Fibroblast of upper back skin (primary cell): ENCODE data around the gene ARHGEF28.

Source experiments
- DNase-seq: peaks from one replicate; pipeline ENCODE4 v3.0.0-alpha.2; 2013

Gene ARHGEF28

DNA sequence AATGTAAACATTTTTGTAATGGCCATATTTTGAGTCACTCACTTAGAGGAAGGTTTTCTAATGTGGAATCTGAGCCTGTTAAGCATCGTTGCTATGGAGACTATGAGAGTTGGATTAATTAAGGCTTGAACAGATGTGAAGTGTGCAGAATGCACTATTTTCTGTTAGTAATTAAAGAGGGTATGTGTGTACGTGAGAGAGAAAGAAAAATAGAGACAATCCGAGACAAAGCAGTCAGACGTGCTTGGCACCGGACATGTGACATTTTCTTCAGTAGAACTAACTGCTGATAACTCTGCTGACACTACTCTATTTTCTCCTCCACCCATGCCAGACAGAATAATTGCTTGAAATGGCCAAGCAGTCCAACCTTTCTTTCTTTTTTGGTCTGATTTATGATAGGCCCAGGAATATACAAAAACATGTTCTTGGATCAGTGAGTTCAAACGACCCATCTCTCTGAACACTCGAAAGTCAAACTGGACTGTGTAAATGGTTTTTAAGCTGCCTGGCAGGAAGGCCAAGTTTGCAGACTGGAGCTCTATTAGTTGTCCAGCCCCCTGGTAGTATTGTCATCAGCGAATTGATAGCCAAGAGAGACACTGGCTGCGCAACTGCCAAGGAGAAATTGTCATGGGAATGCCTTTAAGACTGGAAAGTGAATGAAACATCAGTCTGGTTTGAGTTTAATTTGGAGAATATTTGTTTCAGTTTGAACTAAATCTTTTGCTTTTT lies 322.1 kb downstream of the ARHGEF28 start:
- peak; percentile 65 for DNase-seq

DNA sequence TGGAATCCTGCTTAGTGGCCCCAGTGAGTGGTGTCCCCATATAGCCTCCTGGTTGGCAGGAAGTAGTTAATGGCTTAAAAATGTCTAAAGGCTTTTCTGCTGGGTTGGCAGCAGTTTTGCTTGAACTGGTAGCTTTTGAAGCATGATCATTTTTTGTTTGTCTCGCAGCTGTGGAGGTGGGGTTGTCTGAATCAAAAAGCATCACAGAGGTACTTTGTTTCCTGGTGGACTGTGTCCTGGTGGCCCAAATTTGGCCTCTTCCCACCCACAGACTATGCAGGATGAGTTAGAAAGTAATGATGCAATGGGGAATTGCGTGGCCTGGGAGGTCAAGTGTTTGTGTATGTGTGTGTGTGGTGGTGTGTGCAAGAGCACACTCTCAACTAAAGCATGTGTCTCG lies 322.7 kb downstream of the ARHGEF28 start:
- peak; percentile 42 for DNase-seq

GRCh38 chr5:73950441-73950873 lies 324.5 kb downstream of the ARHGEF28 start:
- peak; percentile 60 for DNase-seq

GRCh38 chr5:73950912-73951430 lies 325.0 kb downstream of the ARHGEF28 start:
- no peak for DNase-seq

DNA sequence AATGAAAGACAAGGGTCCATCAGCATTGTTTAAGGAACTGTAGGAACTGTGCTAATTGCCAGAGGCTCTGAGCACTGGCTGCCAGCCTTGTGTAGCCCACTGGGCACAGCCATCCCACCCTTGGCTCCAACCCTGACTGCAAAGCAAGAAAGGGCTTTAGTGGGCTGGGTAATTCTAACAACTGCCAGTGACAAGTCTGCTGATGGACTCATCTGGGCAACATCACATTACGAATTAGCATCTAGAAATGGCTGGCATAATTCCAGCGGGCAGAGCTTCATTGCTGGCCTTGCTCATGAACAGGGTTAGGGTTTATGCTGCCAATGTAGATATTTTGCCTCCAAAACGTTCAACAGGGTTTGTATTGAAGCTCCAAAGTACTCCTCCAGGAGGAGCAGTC lies 326.9 kb downstream of the ARHGEF28 start:
- DNase-seq, result no peak

- DNase-seq, result no peak
Observed at GRCh38 chr5:73954381-73954780, 328.4 kb downstream of the ARHGEF28 start.

DNA sequence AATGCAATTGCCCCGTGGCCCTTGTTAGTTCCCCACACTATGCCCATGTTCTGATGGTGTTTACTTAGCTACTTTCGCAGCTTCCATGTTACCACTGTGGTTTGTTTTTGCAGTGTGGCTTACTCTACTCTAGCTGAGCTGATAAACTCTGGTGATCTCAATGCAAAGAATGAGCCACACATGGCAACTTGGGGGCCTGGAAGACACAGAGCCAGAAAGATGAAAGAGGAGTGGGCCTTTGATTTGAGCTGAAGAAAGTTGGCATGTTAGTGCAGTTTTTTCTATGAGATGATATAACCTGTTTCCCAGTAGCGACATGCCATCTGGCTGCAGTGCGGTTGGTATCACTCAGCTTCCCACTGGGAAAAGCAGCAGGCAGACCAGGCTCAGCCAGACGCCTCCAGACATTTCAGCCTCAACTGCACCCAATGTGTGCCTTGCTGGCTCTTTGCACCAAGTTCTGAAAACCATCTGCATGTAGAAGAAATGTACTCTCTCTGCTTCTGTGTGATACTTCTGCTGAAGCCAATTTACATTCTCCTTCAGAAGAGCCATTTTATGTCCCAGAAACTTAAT lies 329.4 kb downstream of the ARHGEF28 start:
- DNase-seq, result no peak

DNA sequence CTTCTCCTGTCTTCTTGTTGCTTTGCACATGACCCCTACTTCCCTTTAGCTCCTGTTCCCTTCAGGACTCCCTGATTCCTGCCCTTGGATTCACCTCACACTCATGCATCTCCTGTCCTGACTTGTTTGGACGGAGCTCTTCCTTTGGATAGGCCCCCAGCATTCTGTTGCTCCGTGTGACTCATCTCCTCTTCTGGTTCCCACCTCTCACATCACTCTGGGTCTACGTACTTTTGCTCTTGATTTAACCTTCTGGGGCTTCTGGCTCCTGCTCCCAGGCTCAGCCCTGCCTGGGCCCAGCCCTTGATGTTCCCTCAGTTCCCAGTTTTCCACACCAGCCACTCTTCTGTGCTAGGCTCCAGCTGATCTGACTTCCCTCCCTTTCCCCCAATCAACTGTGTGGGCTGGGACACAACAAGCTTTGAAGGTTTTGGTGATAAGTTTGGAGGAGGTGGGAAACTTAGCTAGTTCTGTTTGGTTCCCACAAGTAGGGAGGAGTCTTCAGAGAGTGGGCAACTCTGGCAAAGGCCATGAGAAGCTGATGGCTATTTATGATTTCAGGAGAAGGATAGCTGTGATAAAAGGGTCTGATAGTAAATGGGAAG lies 331.5 kb downstream of the ARHGEF28 start:
- DNase-seq, result no peak

- no peak for DNase-seq
Observed at GRCh38 chr5:73958037-73958436, 332.0 kb downstream of the ARHGEF28 start.

GRCh38 chr5:73960023-73960422 lies 334.0 kb downstream of the ARHGEF28 start:
- DNase-seq, result no peak

GRCh38 chr5:73960426-73960825 lies 334.4 kb downstream of the ARHGEF28 start:
- no peak for DNase-seq

DNA sequence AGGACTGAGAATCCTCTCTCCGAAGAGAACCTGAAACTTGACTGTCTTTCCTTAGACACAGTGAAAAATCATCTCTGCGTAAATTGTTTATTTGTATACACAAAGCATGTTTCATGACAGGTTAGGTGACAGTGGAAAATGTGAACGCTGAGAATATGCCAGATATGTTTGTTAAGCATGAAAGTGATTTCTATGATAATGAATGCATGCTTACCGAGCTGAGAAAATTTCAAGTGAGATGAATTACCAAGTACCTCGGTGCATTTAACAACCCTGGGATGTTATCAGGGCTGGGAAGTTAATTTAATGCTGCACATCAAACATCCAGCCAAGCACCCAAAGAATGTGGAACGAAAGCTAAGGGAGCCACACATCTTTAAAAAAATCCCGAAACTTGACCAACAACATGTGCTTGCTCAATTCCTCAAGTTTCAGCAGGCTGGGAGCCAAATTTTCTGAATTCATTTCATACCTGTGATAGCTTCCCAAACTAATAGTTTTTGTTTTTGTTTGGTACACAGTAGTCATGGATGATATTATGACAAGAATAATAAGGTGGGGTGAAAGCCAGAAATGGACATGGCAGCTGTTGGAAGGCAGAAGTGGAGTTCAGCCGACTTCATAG lies 336.9 kb downstream of the ARHGEF28 start:
- DNase-seq, result peak; percentile 73

GRCh38 chr5:73964352-73964865 lies 338.4 kb downstream of the ARHGEF28 start:
- no peak for DNase-seq

- no peak for DNase-seq
Observed at GRCh38 chr5:73966451-73966850, 340.5 kb downstream of the ARHGEF28 start.

GRCh38 chr5:73967347-73967746 lies 341.4 kb downstream of the ARHGEF28 start:
- no peak for DNase-seq

DNA sequence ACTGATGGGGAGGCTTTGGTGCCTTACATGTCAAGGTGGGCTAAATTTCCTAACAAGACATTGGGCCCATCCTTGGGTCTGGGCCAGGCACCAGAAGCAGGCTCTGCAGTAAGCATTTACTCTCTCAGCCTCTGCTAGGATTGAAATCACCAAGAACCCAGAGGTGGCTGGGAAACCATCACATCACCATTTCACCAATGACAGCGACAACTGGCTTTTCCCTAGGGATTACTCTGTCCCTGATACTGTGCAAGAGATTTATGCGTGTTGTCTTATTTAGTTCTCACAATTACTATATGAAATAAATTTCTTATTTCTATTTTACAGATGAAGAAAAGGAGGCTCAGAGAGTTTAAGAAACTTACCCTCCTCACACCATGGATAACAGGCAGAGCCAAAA lies 342.2 kb downstream of the ARHGEF28 start:
- no peak for DNase-seq

DNA sequence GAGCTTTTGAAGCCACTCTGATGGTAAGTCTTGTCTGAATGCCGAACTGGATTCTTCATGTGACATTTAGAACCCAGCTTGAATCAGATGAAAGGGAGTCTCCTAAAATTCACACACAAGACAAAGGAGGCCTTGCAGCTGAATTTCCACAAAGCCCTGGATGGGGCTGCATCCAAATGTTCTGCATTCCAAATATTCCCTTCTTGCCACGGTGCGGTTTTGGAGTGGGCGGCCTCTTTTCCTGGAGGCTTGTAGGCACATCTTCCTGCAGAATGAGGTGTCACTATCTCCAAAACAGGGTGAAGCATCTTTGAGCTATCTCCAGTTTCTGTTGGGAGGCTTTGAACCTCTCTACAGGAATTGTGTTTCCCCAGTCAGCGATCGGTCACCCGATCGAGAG lies 342.7 kb downstream of the ARHGEF28 start:
- DNase-seq, result peak; percentile 53

- no peak for DNase-seq
Observed at GRCh38 chr5:73969195-73970036, 343.4 kb downstream of the ARHGEF28 start.

DNA sequence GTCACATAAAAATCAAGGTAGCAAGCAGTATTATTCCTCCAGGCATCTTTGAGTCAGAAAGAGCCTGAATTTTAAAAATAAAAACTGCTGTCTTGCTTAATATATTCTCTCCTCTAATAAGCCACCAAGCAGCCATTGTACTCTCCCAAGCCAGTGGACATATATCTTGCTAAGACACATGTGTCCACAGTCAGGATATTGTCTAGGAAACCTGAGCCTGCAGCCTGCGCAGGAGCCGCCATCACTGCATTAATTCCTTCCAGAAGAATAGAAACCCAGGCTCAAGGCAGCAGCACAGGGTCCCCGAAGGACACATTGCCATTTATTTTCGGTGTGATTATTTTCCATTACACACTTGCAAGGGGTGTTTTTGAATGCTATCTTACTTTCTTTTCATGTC lies 345.3 kb downstream of the ARHGEF28 start:
- no peak for DNase-seq

DNA sequence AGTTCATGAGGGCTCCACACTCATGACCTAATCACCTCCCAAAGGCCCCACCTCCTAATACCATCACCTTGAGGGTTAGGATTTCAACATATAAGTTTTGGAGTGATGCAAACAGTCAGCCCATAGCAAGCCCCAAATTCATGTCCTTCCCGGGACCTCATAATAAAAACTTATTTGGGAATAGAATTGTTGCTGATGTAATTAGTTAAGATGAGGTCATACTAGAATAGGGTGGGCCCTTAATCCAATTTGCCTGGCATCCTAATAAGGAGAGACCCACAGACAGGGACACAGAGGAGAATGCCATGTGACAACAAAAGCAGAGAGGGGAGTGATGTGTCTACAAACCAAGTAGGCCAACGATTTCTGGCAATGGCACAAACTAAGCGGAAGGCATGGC lies 347.1 kb downstream of the ARHGEF28 start:
- DNase-seq, result no peak

DNA sequence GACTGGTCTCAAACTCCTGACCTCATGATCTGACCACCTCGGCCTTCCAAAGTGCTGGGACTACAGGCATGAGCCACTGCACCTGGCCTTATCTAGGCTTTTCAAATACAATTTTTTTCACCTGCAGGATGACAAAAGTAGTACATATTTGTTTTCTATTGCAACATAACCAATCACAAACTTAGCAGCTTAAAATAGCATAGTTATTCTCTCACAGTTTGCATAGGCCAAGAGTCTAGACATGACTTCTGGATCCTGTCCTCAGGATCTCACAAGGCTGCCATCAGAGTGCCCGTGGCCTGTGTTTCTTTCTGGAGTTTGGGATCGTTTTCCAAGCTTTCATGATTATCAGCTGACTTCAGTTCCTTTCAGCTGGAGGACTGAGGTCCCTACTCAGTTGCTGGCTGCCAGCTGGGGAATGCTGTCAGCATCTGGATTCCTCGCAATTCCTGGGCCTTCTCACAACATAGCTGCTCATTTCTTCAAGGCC lies 348.9 kb downstream of the ARHGEF28 start:
- DNase-seq, result no peak

GRCh38 chr5:73975845-73976244 lies 349.8 kb downstream of the ARHGEF28 start:
- no peak for DNase-seq
